Activated naive CD4-positive, alpha-beta T cell treated with anti-CD3 and anti-CD28 coated beads, Interleukin-2, amount 50 U/mL, for 16 hours (primary cell): ENCODE data around the gene DPYSL4.

Experiments used
- DNase-seq: peaks from one replicate; pipeline ENCODE4 v3.0.0-alpha.2; 2020

Gene DPYSL4

GRCh38 chr10:132179551-132180392 lies 7.0 kb upstream of the DPYSL4 start:
- DNase-seq: no peak

DNA sequence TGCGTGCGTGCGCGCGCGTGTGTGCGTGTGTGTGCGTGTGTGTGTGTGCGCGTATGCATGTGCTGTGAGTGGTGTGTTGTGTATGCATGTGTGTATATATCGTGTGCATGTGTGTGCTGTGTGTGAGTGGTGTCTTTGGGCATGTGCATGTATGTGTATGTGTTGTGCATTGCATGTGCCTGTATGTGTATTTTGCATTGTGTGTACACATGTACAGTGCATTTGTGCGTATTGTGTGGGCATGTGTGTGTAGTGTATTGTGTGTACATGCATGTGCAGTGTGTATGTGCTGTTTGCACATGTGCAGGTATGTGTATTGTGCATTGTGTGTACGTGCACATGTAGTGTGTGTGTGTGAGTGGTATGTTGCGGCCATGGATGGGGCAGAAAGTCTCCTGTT lies 6.0 kb upstream of the DPYSL4 start:
- no peak for DNase-seq

DNA sequence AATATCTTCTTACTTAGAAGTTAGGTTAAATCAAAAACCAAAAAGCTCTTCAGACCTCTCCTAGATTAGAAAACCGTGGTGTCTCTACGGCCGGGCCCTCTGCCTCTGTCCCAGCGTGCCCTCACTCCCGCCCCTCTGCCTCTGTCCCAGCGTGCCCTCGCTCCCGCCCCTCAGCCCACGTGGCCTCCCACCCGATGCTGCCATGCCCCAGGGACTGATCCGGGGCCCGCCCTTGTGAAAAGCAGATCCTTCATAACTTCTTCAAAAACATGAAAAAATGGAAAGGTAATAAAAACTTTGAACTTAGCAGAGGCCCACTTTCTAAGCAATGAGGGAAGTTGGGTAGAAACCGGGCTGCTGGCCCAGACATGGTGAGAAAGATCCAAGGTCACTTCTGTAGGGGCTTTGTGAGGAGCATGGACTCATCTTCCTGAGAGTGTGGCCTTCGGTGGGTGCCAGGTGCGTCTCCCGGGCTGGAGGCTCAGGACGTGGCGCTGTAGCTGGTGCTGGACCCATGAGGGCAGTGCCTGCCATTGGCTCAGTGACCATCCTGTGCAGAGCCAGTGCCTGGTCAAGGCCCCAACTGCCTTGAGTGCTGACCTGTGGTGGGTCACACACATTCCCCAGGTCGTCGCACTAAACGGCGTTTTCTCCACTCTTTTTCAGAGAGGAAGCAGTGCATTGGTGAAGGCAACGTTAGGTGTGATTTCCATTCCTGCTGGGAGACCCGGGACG lies 4.9 kb upstream of the DPYSL4 start:
- DNase-seq: no peak

- no peak for DNase-seq
Measured at GRCh38 chr10:132182591-132182990, 4.2 kb upstream of the DPYSL4 start.

DNA sequence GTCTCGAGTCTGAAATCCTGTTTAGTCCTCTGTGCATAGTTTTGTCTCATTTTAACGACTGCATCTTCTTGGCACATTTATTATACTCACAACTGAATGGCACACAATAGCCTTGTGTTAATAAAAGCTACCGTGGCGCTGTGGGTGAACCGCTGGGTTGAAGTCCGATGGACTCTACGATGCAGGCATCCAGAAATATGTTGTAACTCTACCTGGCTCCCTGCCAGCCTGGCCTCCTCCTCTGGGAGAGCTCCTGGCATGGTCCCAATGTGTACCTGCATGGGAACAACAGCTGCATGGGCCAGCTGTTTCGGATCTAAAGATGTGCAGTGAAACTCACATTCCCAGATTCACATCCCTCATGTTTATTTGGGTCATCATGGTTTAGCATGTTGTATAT lies 3.7 kb upstream of the DPYSL4 start:
- no peak for DNase-seq

DNA sequence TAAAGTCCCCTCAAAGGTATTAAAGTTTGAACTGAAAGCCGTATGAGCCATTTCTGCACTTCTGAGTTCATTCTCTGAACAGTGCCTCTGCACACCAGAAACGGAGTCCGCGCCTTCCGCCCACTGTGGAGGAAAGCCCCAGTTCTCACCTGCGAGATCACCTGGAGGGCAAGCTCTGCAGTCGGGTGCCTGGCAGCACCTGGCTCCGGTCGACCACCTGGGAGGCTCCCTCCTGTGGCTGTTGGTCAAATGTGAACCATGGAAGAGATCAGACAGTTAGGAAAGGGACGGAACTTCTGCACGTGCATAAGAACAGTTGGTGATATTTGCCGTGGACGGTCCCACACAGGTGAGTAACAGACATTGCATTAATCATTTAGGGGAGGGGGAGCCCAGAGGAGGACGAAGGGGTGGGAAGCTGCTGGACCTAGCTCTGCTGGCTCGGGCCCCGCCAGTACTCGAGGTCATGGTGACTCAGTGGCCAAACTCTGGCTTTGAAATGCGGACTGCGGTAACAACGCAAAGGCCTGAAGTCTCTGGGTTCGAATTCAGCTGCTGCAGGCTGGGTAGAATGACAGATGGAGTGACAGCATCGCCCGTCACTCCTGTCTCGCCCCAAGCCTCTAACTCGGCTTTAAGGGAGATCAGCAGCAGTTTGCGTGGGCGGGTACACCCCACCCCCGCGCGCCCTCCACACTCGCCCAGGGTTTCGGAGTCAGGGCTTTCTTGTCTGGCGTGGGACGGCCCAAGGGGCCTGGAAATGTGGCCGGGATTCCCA lies 1.7 kb upstream of the DPYSL4 start:
- DNase-seq: no peak

GRCh38 chr10:132185601-132186487 lies 904 bp upstream of the DPYSL4 start:
- peak; percentile 66 for DNase-seq

DNA sequence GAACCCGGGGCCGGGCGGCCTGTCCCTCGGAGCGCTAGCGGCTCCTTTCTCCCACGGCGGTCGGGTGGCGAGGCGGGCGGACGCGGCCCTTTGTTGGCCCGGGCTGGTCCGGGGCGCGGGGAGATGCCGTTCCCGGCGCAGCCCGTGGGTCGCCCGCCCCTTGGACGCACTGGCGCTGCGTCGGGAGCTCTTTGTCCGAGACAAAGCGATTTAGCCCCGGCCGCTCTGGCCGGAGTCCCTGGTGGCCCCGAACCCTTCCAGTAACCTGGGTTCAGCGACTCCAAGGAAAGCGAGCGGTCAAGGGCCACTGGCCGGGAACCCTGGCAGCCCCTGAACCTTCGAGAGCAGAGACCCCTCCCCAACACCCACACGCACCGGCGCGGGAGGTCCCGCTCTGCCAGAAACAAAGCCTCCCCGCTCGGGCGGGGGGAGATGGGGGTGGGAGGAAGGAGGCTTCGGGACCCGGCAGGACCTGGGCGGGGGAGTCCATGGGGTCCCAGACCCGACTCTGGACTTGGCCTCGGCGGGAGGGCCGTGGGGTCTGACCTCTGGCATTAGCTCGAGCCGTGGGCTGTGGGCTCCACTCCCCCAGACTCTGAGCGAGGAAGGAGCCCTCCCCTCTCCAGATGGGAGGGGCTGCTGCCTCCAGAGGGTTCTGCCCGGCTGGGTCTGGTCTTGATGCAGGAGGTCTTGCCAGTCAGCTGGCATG lies 836 bp downstream of the DPYSL4 start:
- DNase-seq: no peak

- no peak for DNase-seq
Measured at GRCh38 chr10:132188331-132188730, 1.6 kb downstream of the DPYSL4 start.

GRCh38 chr10:132189016-132189415 lies 2.3 kb downstream of the DPYSL4 start:
- no peak for DNase-seq

DNA sequence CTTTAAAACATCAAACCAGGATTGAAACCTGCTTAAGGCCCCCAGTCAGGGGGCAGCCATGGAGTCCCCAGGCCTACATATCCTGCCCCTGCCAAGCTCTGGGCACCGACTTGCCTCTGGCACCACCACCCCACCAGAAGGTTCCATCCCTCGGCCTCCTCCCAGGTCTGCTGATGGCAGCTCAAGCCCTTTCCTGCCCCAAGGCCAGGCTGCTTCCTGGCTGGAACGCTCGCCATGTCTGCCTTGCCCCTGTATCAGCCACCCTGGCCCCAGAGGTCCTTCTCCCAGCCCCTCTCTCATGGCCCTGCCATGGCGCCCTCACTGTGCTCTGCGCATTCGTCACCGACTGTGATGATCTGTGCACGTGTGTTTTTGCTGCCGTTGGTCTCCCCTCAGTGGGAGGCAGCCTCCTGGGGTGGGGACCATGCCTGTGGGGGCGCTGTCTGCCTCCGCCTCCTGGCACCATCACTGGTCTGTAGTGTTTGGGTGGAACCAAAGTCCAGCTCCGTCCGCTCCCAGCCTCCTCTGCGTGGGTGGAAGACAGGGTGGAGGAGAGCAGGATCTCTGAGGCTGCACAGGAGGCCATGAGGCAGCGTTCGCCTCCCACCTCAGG lies 3.2 kb downstream of the DPYSL4 start:
- no peak for DNase-seq

DNA sequence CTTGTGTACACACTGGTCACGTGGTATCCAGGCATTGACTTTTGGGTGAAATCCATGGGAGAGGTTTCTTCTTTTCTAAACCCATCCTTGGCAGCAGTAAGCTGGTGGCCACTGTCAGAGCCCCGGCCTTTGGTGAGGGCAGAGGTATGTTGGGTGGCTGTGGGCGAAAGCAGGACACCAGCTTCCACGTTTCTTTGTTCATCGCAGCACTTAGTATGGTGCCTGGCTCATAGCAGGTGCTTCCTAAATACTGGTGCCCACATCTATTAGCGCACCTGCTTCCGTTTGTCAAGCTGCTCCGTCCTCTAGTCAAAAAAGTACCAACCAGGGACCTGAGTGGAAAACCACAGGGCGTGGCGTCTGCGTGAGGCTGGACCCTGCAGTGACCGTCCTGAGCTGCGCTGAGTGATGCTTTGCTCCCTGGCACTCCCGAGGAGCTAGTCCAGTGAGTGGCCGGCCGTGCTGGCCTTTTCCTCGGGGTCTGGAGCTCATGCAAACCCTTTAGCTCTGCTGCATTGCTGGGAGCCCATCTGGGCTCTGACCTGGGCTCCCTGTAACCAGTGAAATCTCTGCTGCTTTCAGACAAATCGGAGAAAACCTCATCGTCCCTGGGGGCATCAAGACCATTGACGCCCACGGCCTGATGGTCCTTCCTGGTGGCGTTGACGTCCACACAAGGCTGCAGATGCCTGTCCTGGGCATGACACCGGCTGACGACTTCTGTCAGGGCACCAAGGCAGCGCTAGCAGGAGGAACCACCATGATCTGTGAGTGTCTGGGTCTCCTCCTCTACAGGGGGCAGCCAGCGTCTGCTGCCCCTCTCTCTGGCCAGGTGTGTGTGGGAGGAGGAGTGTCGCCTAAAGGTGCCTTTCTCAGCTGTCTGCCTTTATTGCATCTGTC lies 5.6 kb downstream of the DPYSL4 start:
- DNase-seq: no peak

GRCh38 chr10:132192991-132193665 lies 6.4 kb downstream of the DPYSL4 start:
- no peak for DNase-seq

- no peak for DNase-seq
Measured at GRCh38 chr10:132193907-132194552, 7.3 kb downstream of the DPYSL4 start.

- DNase-seq: peak; percentile 2
Measured at GRCh38 chr10:132194726-132195125, 8.0 kb downstream of the DPYSL4 start.

DNA sequence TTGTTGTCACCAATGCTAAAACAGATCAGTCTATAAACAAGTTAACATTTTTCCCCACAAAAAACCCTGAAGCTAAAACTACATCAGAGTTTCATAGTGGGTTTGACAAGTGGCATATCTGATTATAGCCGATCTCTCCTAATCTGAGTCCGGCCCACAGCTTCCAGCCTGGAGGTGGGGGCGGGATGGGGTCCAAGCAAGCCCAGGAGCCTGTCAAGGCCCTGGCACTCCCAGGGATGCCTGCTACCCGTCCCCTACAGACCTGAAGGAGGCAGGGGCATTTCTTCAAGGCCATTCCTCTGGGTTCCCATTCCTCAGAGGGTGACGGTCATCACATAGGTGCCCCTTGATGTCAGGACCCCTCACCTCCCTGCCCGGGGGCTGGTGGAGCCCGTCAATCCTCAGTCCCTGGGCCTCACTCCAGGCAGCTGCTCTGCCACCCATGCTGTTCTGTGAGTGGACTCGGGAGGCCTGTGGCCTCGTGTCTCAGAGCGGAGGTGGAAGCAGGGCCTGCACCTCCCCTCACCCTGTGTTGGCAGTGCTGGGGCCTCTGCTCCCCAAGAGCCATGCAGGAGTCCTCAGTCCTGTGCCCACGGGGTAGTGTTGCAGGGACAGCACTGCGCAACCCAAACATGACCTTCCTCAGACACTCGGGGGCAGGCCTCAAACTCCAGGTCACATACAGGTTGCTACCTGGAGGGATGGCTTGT lies 8.8 kb downstream of the DPYSL4 start:
- peak; percentile 4 for DNase-seq

- peak; percentile 6 for DNase-seq
Measured at GRCh38 chr10:132196178-132197113, 9.7 kb downstream of the DPYSL4 start.
